ENCODE data around the gene PHLDB1.

Gene PHLDB1

DNA sequence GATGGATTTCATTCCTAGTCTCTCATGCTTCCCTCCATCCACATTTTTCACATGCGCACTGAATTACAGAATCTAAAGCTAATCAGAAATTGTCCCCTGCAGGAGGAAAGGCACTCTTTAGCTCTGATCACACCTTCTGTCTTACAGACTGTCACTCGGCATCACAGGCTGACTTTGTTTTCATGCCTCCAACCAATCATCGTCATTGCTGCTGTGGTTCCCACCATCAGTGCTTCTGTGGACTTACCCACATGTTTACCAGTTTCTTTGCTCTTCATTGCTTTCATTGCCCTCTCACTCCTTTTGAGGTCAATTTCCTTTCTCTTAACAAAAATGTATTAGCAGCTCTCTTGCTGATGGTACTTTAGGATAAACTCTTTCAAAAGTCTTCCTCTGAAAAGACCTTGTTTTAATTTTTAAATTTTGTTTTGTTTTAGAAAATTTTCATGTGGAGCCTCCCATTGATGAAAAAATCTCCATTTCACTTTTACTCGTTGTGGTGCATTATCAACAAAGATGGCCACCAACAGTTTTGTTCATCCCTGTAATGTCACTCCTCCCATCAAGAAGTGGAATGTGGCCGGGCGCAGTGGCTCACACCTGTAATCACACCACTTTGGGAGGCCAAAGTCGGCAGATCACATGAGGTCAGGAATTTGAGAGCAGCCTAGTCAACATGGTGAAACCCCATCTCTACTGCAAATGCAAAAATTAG lies 92.2 kb downstream of the PHLDB1 start:
- Mint-ChIP-seq H3K27ac (peak overlapping the region; percentile 59), H3K36me3 (ENCODE audit: low read depth) (peaks cover 3% of the 10 kb centered on the region), H3K4me3 (no peak overlapping the region), H3K27me3 (no peaks in the 10 kb centered on the region), H3K4me1 (ENCODE audit: low read depth) (peaks cover 61% of the 10 kb centered on the region), H3K9me3 (peaks cover 4% of the 10 kb centered on the region)
- DNase-seq, result no peak

DNA sequence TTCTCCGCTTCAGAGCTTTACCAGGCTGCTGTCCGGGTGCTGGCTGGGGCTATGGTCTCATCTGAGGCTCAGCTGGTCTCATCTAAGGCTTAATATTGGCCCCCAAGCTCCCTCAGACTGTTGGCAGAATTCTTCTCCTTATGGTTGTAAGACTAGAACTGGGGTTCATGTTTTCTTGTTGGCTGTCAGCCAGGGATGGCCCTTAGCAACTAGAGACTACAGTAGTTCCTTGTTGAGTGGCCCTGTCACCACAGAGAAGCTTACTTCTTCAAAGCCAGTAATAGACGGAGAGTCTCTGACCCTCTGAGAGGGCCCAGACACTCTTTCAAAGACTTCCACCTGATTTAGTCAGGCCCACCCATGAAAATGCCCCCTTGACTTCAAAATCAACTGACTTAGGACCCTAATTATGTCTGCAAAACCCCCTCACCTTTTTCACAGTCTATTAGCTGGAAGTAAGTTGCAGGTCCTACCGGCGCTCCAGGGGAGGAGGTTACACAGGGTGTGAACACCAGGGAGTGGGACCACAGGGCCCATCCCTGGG lies 96.2 kb downstream of the PHLDB1 start:
- no peak for DNase-seq

GRCh38 chr11:118705111-118705741 lies 97.8 kb downstream of the PHLDB1 start:
- Mint-ChIP-seq H3K4me1 (ENCODE audit: low read depth) (peaks cover 31% of the 10 kb centered on the region), H3K27ac (peak overlapping the region; percentile 82), H3K4me3 (no peak overlapping the region), H3K9me3 (peaks cover 3% of the 10 kb centered on the region), H3K27me3 (no peaks in the 10 kb centered on the region), H3K36me3 (ENCODE audit: low read depth) (no peaks in the 10 kb centered on the region)
- DNase-seq, result no peak

More for the DNA sequence above, 96.2 kb downstream of the PHLDB1 start:
- H3K27me3 Mint-ChIP-seq, result no peaks in the 10 kb centered on the region
- peaks cover 4% of the 10 kb centered on the region for H3K9me3 Mint-ChIP-seq
- peaks cover 45% of the 10 kb centered on the region for H3K4me1 Mint-ChIP-seq (ENCODE audit: low read depth)
- peaks cover 3% of the 10 kb centered on the region for H3K36me3 Mint-ChIP-seq (ENCODE audit: low read depth)
- no peak overlapping the region for H3K27ac Mint-ChIP-seq
- H3K4me3 Mint-ChIP-seq, result no peak overlapping the region

- H3K4me1 Mint-ChIP-seq (ENCODE audit: low read depth), result peaks cover 28% of the 10 kb centered on the region
- H3K27me3 Mint-ChIP-seq, result no peaks in the 10 kb centered on the region
- H3K4me3 Mint-ChIP-seq, result no peak overlapping the region
- no peaks in the 10 kb centered on the region for H3K9me3 Mint-ChIP-seq
- H3K27ac Mint-ChIP-seq, result no peak overlapping the region
- no peak for DNase-seq
- no peaks in the 10 kb centered on the region for H3K36me3 Mint-ChIP-seq (ENCODE audit: low read depth)
These were observed 98.6 kb downstream of the PHLDB1 start for GRCh38 chr11:118705791-118706545.

DNA sequence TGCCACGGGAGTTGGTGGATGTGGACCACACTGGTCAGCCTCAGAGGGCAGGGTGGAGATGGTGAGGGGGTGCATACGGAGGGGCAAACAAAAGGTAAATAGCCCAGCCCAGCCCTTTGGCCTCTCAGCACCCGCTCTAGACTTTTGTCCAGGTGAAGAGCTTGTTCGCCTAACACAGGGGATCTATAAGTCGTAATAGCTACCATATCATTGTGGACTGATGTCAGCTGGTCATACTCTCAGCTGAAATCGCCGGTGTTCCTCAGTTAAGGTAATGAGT lies 99.1 kb downstream of the PHLDB1 start:
- Mint-ChIP-seq H3K4me1 (ENCODE audit: low read depth) (peaks cover 28% of the 10 kb centered on the region), H3K36me3 (ENCODE audit: low read depth) (no peaks in the 10 kb centered on the region), H3K4me3 (no peak overlapping the region), H3K9me3 (no peaks in the 10 kb centered on the region), H3K27me3 (no peaks in the 10 kb centered on the region), H3K27ac (no peak overlapping the region)
- DNase-seq, result no peak

Measured in activated T-cell treated with anti-CD3 and anti-CD28 coated beads, Interleukin-2, amount 50 U/mL, for 24 hours (primary cell).